Lung (tissue), 12 donors: Measurements from ENCODE around the gene SRP54. TPM values are rescaled to one million over a fixed set of nuclear protein-coding genes. Genes with fewer than 3 reads are reported as not detected.

Experiments used
- ATAC-seq: fragments of 200-7000 bp; cut with Tn5 transposase; one replicate; pipeline ENCODE4 v1.9.1; 2020; ENCODE audit warnings: moderate number of reproducible peaks; ENCODE audit not compliant: insufficient read depth, low FRiP score
- DNase-seq, 3 donors: peaks; one replicate each; pipeline ENCODE4 v3.0.0-alpha.2; 2013 to 2017
- H3K27ac ChIP-seq, 2 donors: one replicate each; pipeline ENCODE4 v1.5.1; 2013; ENCODE audit warnings: mild to moderate bottlenecking in 2 of 2, moderate library complexity in 2 of 2, control low read depth in 1 of 2, inconsistent platforms in 1 of 2, low read depth in 1 of 2, low read length in 1 of 2
- H3K27me3 ChIP-seq, 3 donors: one replicate each; pipeline ENCODE4 v1.5.1; 2013; ENCODE audit warnings: low read length in 2 of 3; ENCODE audit not compliant: control insufficient read depth in 3 of 3, insufficient read depth in 3 of 3
- H3K36me3 ChIP-seq, 4 donors: one replicate each; pipeline ENCODE4 v1.5.1; 2013; ENCODE audit warnings: low read length in 4 of 4, mild to moderate bottlenecking in 1 of 4, moderate library complexity in 1 of 4; ENCODE audit not compliant: control insufficient read depth in 4 of 4, insufficient read depth in 4 of 4
- H3K4me1 ChIP-seq, 5 donors: one replicate each; pipeline ENCODE4 v1.5.1; 2013; ENCODE audit warnings: low read length in 5 of 5, mild to moderate bottlenecking in 2 of 5, moderate library complexity in 1 of 5; ENCODE audit not compliant: control insufficient read depth in 5 of 5, insufficient read depth in 5 of 5
- H3K4me3 ChIP-seq: one replicate; pipeline ENCODE4 v1.5.1; 2013; ENCODE audit warnings: mild to moderate bottlenecking, control low read depth, moderate library complexity
- H3K9ac ChIP-seq, 2 donors: one replicate each; pipeline ENCODE4 v1.5.1; 2013; ENCODE audit warnings: low read length in 2 of 2, control low read depth in 1 of 2; ENCODE audit not compliant: insufficient read depth in 1 of 2
- H3K9me3 ChIP-seq, 4 donors: one replicate each; pipeline ENCODE4 v1.5.1; 2013; ENCODE audit warnings: low read length in 3 of 4, mild to moderate bottlenecking in 1 of 4, moderate library complexity in 1 of 4; ENCODE audit not compliant: control insufficient read depth in 4 of 4, insufficient read depth in 3 of 4
- WGBS, 2 donors: extraction: QIAGEN DNeasy Blood & Tissue Kit; methylation state at CpG; one replicate each; pipeline ENCODE4 v1.1.7; 2013; 5-methylcytosine and 5-hydroxymethylcytosine counted together
- polyA plus RNA-seq, 2 donors: library from polyadenylated mRNA; stranded (reverse); fragments of 200-250 nt; gene quantifications; one replicate each; pipeline ENCODE4 v1.2.1, GENCODE V29; 2013
- total RNA-seq, 2 donors: library from RNA; depleted of rRNA in 1 of 2; stranded (reverse); fragments of >200 nt in 1 of 2; gene quantifications; one replicate each; pipeline ENCODE4 v1.2.1, GENCODE V29; 2014 to 2021
- TF ChIP-seq, protein P1 (sequence below): IDR thresholded peaks from 2 replicates; pipeline ENCODE4 v1.5.1; 2012; ENCODE audit warnings: mild to moderate bottlenecking; ENCODE audit errors: control extremely low read depth, extremely low read depth
- donor health status: control.
- donor health status: control.
- donor health status: Bipolar disorder and iron deficiency.
- donor health status: healthy.
- donor health status: DM: yes; HTN: yes; CAD: no.

Gene SRP54
- total and polyA plus RNA-seq, 4 donors: 24.5 to 92.8 (median 44.8) TPM

DNA sequence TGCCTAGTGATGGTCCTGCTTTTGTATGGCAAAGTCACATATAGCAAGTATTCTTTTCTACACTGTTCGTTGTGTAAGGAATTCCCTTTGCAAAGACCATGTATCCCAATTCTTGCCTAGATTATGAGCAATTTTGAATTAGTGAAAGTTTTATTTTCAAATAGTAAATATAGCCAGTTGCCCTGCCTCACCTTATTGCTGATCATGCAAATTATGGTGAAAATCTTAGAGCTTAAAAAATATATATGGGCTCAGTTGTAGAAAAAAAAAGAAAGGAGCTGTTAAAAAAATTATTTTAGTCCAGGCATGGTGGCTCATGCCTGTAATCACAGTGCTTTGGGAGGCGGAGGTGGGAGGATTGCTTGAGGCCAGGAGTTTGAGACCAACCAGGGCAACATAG, 18.8 kb downstream of the SRP54 start:
- Histone ChIP-seq H3K9me3 (no peaks in the 10 kb centered on the region), H3K4me1 (peaks cover 0 to 4% (median 0%) of the 10 kb centered on the region in 5 donors), H3K4me3 (no peak overlapping the region), H3K27ac (no peak overlapping the region), H3K27me3 (no peaks in the 10 kb centered on the region), H3K36me3 (peaks cover 10 to 20% (median 14%) of the 10 kb centered on the region in 4 donors), H3K9ac (no peak overlapping the region)
- no peak for DNase-seq
- no peak for ATAC-seq
- TF ChIP-seq, protein P1, sequence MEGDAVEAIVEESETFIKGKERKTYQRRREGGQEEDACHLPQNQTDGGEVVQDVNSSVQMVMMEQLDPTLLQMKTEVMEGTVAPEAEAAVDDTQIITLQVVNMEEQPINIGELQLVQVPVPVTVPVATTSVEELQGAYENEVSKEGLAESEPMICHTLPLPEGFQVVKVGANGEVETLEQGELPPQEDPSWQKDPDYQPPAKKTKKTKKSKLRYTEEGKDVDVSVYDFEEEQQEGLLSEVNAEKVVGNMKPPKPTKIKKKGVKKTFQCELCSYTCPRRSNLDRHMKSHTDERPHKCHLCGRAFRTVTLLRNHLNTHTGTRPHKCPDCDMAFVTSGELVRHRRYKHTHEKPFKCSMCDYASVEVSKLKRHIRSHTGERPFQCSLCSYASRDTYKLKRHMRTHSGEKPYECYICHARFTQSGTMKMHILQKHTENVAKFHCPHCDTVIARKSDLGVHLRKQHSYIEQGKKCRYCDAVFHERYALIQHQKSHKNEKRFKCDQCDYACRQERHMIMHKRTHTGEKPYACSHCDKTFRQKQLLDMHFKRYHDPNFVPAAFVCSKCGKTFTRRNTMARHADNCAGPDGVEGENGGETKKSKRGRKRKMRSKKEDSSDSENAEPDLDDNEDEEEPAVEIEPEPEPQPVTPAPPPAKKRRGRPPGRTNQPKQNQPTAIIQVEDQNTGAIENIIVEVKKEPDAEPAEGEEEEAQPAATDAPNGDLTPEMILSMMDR: no peak
- 94% methylated on average over 2 of the region's 2 CpGs for WGBS, 2 donors

DNA sequence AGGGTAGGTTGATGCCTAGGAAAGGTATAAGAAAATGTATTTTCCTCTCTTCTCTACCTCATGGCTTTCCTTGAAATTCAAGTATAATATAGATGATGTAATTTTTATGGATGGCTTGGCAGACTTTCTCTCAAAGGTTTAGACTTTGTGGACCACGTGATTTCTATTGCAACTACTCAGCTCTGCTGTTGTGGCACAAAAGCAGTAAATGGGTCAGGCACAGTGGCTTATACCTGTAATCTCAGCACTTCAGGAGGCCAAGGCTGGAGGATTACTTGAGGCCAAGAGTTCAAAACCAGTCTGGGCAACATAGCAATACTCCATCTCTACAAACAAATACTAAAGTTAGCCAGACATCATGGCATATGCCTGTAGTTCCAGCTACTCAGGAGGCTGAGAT, 22.0 kb downstream of the SRP54 start:
- H3K9me3 ChIP-seq: no peaks in the 10 kb centered on the region
- H3K36me3 ChIP-seq: peaks cover 9 to 26% (median 13%) of the 10 kb centered on the region in 4 donors

DNA sequence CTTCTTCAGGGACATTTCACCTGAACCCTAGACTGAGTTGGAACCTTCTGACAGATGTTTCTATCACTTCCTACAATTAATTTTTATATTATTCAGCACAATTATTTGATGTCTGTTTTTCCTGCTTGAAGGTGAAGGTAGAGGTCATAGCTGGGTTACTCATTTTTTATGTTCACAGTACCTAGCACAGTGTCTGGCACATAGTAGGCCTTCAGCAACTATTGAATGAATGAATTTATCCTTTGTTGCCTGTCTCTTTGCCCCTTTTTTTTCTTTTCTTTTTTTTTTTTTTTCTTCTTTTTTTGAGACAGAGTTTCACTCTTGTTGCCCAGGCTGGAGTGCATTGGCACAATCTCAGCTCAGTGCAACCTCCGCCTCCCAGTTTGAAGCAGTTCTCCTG, 33.8 kb downstream of the SRP54 start:
- Histone ChIP-seq H3K27ac (no peak overlapping the region), H3K4me1 (no peaks in the 10 kb centered on the region), H3K9me3 (no peaks in the 10 kb centered on the region), H3K9ac (no peak overlapping the region), H3K4me3 (no peak overlapping the region), H3K36me3 (peaks cover 14 to 35% (median 23%) of the 10 kb centered on the region in 4 donors), H3K27me3 (no peaks in the 10 kb centered on the region)
- DNase-seq (no peak), ATAC-seq (no peak)
- TF ChIP-seq, protein P1: no peak
- WGBS, 2 donors: 94 to 100% methylated on average over 1 of the region's 1 CpG

More for the DNA sequence above, 22.0 kb downstream of the SRP54 start:
- H3K9ac ChIP-seq: no peak overlapping the region
- H3K27ac ChIP-seq: no peak overlapping the region
- H3K4me1 ChIP-seq: no peaks in the 10 kb centered on the region
- ATAC-seq (no peak), DNase-seq (no peak)
- WGBS, 2 donors: 96 to 100% methylated on average over 1 of the region's 1 CpG
- no peaks in the 10 kb centered on the region for H3K27me3 ChIP-seq
- TF ChIP-seq, protein P1: no peak
- no peak overlapping the region for H3K4me3 ChIP-seq

DNA sequence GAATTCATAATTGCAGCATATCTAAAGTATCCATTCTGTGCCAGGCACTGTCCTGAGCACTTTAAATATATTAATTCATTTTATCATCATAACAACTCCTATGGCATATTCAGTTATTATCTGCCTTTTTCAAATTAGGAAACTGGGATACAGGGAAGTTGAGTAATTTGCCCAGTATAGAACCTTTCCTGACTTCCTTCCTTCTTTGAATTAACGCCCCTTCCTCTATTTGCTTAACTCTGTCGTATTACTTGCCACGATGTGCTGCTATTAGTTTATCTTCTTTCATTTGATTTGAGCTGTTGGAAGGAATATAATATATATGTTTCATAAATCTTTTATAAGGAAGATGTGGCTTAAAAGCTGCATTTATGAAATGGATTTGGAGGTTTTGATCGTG, 37.9 kb downstream of the SRP54 start:
- WGBS, 2 donors: 45 to 54% methylated on average over 4 of the region's 4 CpGs
- ATAC-seq: no peak
- H3K4me1 ChIP-seq: no peaks in the 10 kb centered on the region

More for the DNA sequence above, 37.9 kb downstream of the SRP54 start:
- H3K27me3 ChIP-seq: no peaks in the 10 kb centered on the region
- no peak overlapping the region for H3K27ac ChIP-seq
- H3K9me3 ChIP-seq: no peaks in the 10 kb centered on the region
- DNase-seq: no peak
- H3K9ac ChIP-seq: no peak overlapping the region
- peaks cover 16 to 28% (median 22%) of the 10 kb centered on the region in 4 donors for H3K36me3 ChIP-seq
- TF ChIP-seq, protein P1: no peak
- no peak overlapping the region for H3K4me3 ChIP-seq
